Raji (cell line): ENCODE data around the gene GCLC.

Source experiments
- POLR2A ChIP-seq: IDR thresholded peaks from 2 replicates; pipeline ENCODE4 v1.6.1; 2011; ENCODE audit warnings: low read depth, low read length, control low read depth; ENCODE audit not compliant: insufficient read depth

Gene GCLC

DNA sequence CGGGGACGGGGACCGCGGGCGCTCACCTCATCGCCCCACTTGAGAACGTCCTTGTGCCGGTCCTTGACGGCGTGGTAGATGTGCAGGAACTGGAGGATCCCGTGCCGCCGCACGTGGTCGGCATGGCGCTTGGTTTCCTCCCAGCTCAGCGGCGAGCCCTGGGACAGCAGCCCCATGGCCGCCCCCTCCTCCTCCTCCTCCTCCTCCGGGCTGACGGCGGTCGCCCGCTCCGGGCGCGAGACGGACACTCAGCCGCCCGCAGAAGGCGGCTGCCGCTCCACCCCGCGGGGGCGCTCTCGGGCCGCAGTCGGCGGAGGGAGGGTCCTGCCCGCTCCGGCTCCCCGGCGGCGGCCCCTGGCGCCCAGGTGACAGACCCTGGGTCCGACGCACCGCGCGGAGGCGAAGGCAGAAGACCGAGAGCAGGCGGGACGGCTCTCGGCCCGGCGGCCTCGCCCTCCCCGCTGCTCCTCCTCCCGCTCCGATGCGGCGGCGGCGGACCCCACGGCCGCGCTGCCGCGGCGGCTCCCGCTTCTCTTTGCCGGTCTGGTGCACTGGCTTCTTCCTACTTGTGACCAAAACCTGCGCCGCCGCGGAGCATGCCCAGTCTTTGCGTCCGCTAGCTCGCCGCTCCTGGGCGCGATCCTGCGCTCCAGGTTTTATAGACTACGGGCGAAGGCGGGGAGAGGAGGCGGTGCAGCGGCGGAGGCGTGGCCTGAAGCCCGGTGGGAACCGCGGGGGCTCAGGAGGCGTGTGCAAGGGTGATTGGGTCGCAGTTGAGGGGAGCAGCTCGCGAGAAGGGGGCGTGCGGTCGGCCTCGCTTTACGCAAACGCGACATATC lies at the start of gene GCLC:
Gene GCLC (minus strand): TSS at position 632 of the 839 bp plus-strand sequence. CDS start 456 bp downstream, at position 176.
- peak; percentile 87 for TF ChIP-seq POLR2A

DNA sequence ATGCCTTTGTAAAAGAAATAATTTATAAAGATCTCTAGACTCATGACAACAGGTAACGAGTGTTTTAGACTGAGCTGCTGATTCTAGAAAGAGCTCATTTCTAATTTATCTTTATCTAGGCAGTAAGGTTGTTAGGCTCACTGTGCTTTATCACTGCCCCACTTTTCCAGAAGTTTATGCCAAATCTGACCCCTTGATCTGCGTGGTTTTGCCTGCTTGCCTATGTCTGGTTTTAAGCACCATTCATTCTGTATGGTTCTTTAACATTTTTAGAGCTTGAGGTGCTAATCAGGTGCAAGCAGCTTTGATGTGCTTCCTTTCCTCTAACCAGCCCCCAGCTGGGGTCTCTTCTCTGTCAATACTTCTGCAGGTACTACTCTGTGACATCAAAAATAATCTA lies 49.7 kb upstream of the GCLC start:
- no peak for TF ChIP-seq POLR2A

DNA sequence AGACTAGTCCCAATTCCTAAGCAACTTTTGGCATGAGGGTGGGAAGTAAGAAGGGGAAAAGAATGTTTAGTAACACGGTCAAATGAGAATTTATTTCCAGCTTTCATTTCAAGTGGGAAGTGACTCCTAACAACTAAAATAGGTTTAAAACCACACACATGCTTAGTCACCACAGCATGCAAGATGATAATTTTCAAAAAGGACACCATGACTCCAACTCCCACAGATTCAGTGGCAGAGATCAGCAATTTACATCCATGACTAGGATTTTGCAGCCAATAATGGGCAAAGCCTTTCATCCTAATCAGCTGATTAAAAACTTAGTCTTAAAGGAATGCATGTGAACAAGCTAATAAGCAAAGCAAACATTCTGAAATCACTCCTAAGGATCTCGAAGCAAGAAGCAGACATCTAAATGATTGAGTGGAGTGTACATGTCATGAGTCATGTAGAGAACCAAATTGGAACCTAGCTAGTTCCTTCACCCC lies 48.1 kb upstream of the GCLC start:
- TF ChIP-seq POLR2A = no peak

DNA sequence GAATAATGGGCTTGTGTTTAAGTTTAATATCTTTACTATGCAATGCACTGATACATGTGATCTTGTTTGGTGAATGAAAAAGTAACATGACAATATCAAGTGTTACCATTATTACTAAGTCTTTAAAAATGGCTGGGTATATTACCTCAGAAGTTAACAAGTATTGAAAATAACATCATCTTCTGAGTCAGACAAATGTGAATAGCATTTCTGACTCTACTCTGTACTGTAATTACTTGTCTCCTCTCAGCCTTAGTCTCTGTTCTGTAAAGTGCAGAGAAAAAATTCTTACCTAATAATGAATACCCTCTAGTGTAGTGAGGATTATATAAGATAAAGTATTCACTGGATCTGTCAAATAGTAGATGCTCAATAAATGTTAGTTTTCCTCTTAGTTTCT lies 47.0 kb upstream of the GCLC start:
- TF ChIP-seq POLR2A = no peak

DNA sequence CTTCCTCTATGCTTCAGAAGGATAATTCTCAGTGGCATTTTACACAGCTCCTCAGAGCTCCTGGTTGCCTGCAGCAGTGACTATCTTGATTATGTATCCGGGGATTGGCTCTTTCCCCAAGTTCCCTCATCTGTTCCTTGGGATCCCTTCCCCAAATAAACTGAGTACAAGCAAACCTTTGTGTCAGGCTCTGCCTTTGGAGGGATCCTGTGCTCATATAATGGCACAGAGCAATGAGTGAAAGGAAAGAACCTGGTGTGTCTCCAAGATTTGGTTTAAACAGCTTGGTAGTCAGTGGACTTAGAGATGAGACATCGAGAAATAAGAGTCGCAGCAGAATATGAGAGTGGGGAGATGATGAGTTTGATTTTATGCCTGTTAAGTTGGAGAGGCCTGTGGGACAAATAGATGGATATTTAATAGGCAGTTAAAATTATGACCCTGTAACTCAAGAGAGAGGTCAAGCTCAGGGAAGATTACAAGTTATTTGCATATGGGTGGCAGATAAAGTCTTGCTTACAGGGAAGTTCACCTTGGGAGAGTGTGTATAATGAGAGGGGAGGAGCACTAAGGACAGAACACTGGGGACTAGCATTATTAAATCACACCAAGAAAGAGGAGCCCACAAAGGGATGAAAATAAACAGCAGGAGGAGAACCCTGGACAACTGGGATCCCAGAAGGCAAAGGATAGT lies 44.1 kb upstream of the GCLC start:
- no peak for TF ChIP-seq POLR2A

DNA sequence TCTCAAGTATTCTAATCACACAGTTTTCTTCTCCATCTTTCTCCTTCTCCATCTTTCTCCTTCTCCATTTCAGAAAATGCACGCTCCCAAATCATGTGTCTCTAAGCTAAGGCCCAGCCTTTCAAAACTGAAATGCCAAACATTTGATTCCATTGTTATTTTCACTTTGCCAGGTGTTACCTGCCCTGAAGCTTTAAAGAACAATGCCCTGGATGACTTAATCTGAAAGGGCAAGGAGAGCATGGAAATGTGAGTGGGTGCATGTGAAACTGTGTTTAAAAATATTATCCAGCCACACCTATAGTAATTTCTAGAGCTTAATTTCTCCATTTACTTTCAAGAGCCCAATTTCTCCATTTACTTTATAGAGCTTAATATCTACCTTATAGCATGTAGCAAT lies 42.4 kb upstream of the GCLC start:
- TF ChIP-seq POLR2A = no peak

DNA sequence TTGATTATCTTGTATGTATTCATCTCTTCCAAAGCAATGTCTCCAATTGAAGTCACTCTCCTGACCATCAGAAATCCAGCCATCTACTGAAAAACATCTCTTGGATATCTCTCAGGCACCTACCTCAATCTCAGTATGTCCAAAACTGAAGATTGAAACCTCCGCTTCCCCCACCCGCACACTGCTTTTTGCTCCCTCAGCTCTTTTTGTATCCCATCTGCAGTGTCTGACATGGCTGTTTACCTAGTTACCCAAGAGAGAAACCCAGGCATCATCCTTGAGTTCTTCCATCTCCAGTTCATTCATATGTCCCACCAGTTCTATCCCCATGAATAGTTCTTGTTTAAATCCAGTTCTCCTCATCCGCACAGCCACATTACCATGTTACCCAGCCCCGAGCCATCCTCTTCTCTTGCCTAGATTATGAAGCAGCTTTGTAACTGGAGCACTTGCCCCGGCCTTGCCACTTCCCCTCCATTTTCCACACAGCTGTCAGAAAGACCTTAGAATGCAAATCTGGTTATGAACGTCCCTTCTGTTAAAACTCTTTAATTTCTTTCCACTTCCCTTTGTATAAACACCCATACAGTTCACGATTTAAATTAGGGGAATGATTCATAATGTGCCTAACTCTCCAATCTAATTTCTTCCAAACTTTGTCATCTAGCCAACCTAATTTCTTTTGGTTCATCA lies 40.5 kb upstream of the GCLC start:
- no peak for TF ChIP-seq POLR2A

DNA sequence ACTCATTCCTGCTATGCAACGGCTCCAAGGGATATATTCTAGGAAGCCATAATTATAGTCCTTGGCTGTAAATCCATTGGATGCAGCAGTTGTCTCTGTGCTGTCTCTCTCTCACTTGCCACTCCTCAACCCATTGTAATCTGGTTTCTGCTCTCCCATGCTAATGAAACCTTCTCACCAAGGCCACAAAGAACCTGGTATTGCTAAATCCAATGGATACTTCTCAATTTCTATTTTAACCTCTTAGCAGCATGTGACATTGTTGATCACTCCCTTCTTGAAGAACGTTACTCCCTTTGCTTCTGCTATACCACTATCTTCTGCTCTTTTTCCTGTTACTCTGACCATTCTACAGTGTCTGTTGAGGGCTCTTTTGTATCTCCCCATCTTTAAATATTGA lies 39.8 kb upstream of the GCLC start:
- TF ChIP-seq POLR2A = no peak

DNA sequence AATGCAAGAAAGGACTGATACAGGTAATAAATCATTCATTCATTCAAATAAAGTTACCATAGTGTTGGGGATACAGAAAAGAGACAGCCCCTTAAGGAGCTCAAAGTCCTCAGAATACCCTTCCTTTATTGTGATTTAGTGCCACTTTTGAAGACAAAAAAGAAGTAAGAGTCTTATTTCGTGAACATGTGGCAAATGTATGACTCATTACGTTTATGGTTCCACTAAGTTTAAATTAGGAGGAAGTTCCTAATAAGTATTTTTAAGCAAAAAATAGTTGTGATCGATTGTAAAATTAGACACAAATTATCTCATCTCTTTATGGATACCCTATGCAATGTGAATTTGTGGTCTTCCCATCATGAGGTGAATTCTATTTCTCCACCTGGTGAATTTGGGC lies 38.5 kb upstream of the GCLC start:
- no peak for TF ChIP-seq POLR2A

DNA sequence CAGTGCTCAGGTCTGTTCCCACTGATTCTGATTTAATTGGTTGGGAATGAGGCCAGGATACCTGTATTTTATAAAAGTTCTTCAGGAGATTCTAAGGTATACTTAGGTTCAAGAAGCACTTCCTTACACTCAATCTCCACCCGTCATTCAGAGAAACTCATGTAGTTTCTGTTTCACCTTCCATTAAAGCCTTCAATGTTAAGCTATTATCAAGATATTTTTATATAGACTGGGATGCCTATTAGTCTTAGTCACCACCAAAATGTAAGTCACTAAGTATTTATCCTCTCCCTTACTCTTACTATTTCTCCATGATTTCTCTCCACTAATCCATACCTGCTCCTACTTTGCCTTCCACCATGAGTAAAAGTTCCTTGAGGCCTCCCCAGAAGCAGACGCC lies 38.1 kb upstream of the GCLC start:
- TF ChIP-seq POLR2A = no peak

DNA sequence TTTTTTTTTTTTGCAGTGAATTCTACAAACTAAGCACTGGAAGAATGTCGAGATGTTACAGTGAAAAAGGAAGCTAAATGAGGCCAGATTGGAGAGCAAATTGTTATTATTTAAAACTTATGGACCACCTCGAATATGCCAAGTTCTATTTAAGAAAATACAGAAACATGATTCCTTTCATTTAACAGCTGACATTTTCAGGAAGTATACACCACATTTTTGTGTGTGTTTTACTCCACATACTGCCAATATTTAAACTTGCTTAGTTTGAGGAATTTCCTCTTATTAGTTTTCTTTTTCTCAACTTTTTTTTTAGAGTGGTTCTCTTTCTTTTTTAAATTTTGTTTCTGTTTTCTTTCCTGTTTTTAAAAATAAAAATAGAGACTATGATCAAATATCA lies 37.0 kb upstream of the GCLC start:
- no peak for TF ChIP-seq POLR2A

DNA sequence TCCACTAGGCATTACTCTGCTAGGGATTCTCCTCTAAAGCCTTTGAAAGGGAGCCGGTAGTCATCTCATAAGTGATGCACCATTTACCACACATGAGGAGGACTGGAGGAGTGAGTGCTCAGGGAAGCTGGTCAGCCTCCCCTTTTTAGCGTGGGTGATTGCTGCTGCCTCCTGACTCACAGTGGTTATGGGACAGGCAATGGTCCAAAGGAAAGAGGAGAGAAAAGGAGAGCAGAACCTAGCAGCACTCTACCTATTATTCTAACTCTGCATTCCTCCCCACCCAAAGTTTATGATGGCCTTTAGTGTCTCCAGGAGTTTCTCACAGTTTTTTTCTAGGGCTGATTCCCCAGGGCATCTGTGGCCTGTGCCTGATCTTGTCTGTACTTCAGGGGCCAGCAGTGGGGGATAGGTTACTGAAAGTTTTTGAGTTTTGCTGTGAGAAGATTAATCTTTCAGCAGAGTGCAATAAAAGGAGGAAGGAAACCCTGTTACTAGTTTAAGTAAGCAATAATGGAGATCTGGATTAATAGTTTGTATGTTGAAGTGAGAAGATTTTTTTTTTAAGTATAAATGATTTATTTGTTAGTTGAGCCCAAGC lies 36.4 kb upstream of the GCLC start:
- TF ChIP-seq POLR2A = no peak

DNA sequence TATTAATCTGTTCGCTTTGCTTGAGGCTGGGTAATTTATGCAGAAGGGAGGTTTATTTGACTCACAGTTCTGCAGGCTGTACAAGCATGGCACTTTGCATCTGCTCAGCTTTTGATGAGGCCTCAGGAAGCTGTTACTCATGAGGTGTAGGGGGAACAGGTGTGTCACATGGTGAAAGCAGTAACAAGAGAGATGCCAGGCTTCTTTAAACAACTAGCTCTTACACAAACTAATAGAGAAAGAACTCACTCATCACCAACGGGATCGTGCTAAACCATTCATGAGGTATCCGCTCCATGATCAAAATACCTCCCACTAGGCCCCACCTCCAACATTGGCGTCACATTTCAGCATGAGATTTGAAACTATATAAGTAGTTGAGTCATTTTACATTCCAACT lies 34.4 kb upstream of the GCLC start:
- no peak for TF ChIP-seq POLR2A

DNA sequence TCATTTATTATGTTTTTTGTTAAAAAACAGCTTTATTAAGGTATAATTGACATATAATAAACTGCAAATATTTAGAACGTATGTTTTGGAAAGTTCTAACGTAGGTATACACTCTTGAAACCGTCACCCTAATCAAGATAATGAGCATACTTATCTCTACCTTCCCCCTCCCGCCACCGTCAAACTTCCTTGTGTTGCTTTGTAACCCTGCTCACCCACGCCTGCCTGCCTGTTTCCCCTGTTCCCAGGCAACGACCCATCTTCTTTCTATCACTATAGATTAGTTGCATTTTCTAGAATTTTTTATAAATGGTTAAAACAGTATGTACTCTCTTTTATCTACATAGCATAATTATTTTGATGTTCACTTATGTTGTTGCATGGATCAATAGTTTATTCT lies 33.5 kb upstream of the GCLC start:
- TF ChIP-seq POLR2A = no peak

DNA sequence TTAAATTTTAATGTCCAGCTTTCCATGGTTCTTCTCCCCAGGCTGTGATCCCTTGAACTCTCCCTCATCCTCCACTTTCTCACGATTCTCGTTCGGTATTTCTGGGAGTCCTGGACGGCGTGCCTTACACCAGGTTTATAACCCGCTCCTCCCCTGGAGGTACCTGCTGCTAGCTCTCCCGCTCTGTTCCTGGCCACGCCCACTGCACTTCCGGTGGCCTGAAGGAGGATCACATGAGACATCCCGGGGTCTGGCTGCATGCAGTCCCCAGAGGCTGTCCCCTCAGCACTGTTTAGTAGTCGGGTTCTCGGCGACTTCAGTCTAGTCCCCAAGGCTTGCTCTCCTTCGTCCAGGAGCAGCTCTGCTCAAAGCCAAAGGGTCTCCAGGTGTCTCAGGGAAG lies 28.4 kb upstream of the GCLC start:
- TF ChIP-seq POLR2A = no peak
